Prostate gland (tissue), 2 donors: Measurements from ENCODE around the gene SCGN.

ENCODE experiments used
- CTCF ChIP-seq, 4 experiments: fragments of 200-600 bp in 2 of 4; fragments of 450-650 bp in 2 of 4; sonication (generic) in 2 of 4; IDR thresholded peaks; 1 replicate in 3 of 4; 2 replicates in 1 of 4; pipeline ENCODE4 v1.5.1; 2016 to 2019; ENCODE audit warnings: antibody characterized with exemption in 4 of 4, mild to moderate bottlenecking in 2 of 4, moderate library complexity in 2 of 4
- POLR2AphosphoS5 ChIP-seq: sonication (generic); formaldehyde crosslinking; IDR thresholded peaks from one replicate; pipeline ENCODE4 v1.6.1; 2017; ENCODE audit warnings: antibody characterized with exemption

GRCh38 chr6:25706314-25707014, 54.4 kb downstream of the SCGN start:
- TF ChIP-seq CTCF (IDR thresholded peaks at IDR 0.05) (no peak), POLR2AphosphoS5 (no peak)
